ENCODE results near the gene SLC66A2.

GRCh38 chr18:79868811-79869541 is 82.5 kb downstream of the SLC66A2 start:
- TF ChIP-seq CTCF (conservative IDR thresholded peaks at IDR 0.05; ENCODE audit: low read length) (no peak), EZH2phosphoT487 (IDR thresholded peaks at IDR 0.05; ENCODE audit: borderline replicate concordance) (no peak)
